Airway epithelial cell (primary cell): ENCODE data around the gene DCAF5. TPM values are rescaled to one million over a fixed set of nuclear protein-coding genes. Genes with fewer than 3 reads are reported as not detected.

ENCODE experiments used
- total RNA-seq: library from RNA; depleted of rRNA; stranded (reverse); fragments of >200 nt; gene quantifications from 2 replicates; pipeline ENCODE4 v1.2.3, GENCODE V29; 2015

DCAF5 gene, protein sequence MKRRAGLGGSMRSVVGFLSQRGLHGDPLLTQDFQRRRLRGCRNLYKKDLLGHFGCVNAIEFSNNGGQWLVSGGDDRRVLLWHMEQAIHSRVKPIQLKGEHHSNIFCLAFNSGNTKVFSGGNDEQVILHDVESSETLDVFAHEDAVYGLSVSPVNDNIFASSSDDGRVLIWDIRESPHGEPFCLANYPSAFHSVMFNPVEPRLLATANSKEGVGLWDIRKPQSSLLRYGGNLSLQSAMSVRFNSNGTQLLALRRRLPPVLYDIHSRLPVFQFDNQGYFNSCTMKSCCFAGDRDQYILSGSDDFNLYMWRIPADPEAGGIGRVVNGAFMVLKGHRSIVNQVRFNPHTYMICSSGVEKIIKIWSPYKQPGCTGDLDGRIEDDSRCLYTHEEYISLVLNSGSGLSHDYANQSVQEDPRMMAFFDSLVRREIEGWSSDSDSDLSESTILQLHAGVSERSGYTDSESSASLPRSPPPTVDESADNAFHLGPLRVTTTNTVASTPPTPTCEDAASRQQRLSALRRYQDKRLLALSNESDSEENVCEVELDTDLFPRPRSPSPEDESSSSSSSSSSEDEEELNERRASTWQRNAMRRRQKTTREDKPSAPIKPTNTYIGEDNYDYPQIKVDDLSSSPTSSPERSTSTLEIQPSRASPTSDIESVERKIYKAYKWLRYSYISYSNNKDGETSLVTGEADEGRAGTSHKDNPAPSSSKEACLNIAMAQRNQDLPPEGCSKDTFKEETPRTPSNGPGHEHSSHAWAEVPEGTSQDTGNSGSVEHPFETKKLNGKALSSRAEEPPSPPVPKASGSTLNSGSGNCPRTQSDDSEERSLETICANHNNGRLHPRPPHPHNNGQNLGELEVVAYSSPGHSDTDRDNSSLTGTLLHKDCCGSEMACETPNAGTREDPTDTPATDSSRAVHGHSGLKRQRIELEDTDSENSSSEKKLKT
- total RNA-seq = 11.6 and 17.9 TPM in 2 replicates

DNA sequence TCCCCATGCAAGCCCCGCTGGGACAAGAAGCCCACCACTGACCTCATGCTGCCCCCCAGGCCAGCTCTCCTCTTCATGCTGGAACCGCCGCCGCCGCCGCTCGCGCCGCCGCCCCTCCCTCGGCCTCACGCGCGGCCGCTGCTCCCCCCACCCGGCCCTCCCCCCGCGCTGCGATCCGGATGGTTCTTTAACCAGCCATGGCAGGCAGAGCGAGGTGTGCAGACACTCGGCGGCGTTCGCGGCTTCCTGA, at the start of gene DCAF5:
Gene DCAF5, minus strand, starts transcription at position 218 of the 250 bp plus-strand sequence. Its CDS starts 141 bp downstream, at position 77.

DNA sequence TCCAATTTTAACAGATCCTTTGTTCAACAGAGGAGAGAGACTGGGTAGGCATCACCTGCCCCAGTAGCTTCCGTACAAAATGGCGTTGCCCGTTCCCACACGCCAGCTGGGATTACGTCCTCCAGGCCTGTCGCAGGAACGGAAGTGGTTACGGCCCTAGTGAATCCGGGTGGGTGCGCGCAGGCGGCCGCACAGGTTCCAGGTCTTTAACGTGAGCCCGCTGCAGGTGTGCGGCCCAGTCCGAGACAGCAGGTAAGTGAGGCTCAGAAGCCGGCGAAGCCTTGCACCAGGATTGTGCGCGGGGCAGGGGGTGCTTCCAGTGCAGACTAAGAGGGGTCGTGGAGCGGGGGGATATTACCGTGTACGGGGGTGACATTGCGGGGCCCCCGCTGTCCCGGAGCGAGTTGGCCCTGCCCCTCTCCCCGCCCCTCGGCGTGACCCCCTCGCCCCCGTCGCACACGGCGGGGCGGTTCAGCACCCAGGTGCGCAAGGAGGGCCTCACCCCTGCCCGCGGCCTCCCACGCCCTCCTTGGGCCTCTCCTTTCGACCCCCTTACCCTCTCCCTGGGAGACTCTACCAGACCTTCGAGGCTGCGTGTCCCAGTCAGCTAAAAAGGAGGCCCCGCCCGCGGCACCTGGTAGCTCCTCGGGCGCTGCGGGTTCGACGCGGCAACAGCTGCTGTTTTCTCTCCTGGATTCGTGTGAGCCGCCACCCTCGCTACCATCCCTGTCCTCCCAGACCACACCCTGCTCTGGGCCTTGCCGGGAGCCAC, 38.6 kb upstream of the DCAF5 start, which contains the start of gene EXD2:
Gene EXD2, plus strand, starts transcription at position 159 of the 772 bp plus-strand sequence. CDS start 17,973 bp downstream, outside the sequence.

Other genes starting within 250 kb of the DCAF5 start
- 304 and 415 TPM in 2 replicates for gene ACTN1, start 173.8 kb downstream of the DCAF5 start, total RNA-seq
- 15.5 and 18.7 TPM in 2 replicates for gene EXD2, start 38.4 kb upstream of the DCAF5 start, total RNA-seq
- 0.07 TPM in 1 of 2 replicates, not detected in the other for gene GALNT16, start 107.0 kb upstream of the DCAF5 start, total RNA-seq
- gene ERH, start 245.2 kb upstream of the DCAF5 start, total RNA-seq = 101 TPM in 2 replicates
- 62.9 and 77.8 TPM in 2 replicates for gene SLC39A9, start 245.6 kb upstream of the DCAF5 start, total RNA-seq